D721Med (cell line): Measurements from ENCODE around the gene CAPZB.

Experiments
- DNase-seq: peaks from one replicate; pipeline ENCODE4 v3.0.0; 2011; ENCODE audit warnings: low spot score; ENCODE audit not compliant: insufficient read length
- FAIRE-seq: peaks from 2 replicates; lab custom pipeline; 2011; peaks lifted over from hg19 to GRCh38; lab: Jason Lieb, UNC
- CTCF ChIP-seq: IDR thresholded peaks from 2 replicates; pipeline ENCODE4 v1.5.1; 2012; ENCODE audit warnings: mild to moderate bottlenecking, control low read depth; ENCODE audit not compliant: insufficient read depth; ENCODE audit errors: missing control alignments

Gene CAPZB

GRCh38 chr1:19400192-19400611 lies 85.1 kb downstream of the CAPZB start:
- no peak for TF ChIP-seq CTCF
- FAIRE-seq (no peak), DNase-seq (no peak)

- no peak for TF ChIP-seq CTCF
- DNase-seq: no peak
- no peak for FAIRE-seq
Observed at GRCh38 chr1:19398309-19398760, 87.0 kb downstream of the CAPZB start.

- no peak for TF ChIP-seq CTCF
- DNase-seq (no peak), FAIRE-seq (no peak)
Observed at GRCh38 chr1:19397217-19397945, 88.0 kb downstream of the CAPZB start.

GRCh38 chr1:19396280-19396679 lies 89.1 kb downstream of the CAPZB start:
- FAIRE-seq (no peak), DNase-seq (no peak)
- TF ChIP-seq CTCF: no peak

GRCh38 chr1:19395678-19396192 lies 89.6 kb downstream of the CAPZB start:
- TF ChIP-seq CTCF: no peak
- DNase-seq (no peak), FAIRE-seq (no peak)

GRCh38 chr1:19393046-19393445 lies 92.3 kb downstream of the CAPZB start:
- FAIRE-seq: no peak
- no peak for DNase-seq
- TF ChIP-seq CTCF: no peak

GRCh38 chr1:19392221-19392620 lies 93.1 kb downstream of the CAPZB start:
- DNase-seq (no peak), FAIRE-seq (no peak)
- no peak for TF ChIP-seq CTCF
